ENCODE data around the gene LIX1L. TPM values are rescaled to one million over a fixed set of nuclear protein-coding genes. Genes with fewer than 3 reads are reported as not detected.

Gene LIX1L
- total and polyA plus RNA-seq, 2 of the 4 experiments (the other 2 are of a cell fraction) = 14.7 to 28.8 TPM

DNA sequence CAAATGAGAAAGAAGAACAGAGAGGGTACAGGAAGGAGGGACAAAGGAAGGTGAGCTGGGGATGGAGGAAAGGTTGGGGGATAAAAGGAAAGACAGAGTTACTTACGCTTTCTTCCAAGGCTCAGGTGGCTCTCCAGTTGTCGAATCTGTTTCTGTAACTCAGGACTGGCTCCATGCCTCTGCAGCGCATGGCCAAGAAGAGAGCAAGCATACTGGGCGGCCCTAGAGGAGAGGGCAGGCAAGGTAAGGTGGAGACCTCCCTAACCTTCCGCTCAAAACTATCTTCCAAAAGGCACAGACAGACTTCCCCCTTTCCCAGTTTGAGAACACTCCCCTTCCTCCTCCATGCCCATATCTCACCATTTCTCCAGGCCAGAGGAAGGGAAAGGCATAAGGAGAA lies 40.2 kb downstream of the LIX1L start:
- H2AK5ac ChIP-seq (ENCODE audit: low read depth, low read length) = peak overlapping the region; percentile 69; the same call in 1 of the 2 replicates
- peak overlapping the region; percentile 83 for H3K9ac ChIP-seq (ENCODE audit: low read depth, low read length)
- peak overlapping the region; percentile 61 for H3K4ac ChIP-seq (ENCODE audit: low read depth, low read length)
- H3K79me1 ChIP-seq (ENCODE audit: low read depth in 1 of 2, low read length in 2 of 2) = peaks cover 15 to 31% of the 10 kb centered on the region in 2 experiments
- H4K20me1 ChIP-seq (ENCODE audit: insufficient read depth, low read length) = no peaks in the 10 kb centered on the region
- peak overlapping the region; percentile 76 for H4K5ac ChIP-seq (ENCODE audit: low read depth, low read length)
- 0 out of 2 replicates have a peak overlapping the region, but pooled peaks have one; percentile 6 for H2BK20ac ChIP-seq (ENCODE audit: low read depth, low read length)
- H3K9me1 ChIP-seq (ENCODE audit: insufficient read depth, low read length) = peaks cover 6% of the 10 kb centered on the region
- BruUV-seq (replicated peaks) = no TSS peak
- peak overlapping the region; percentile 67 for H4K91ac ChIP-seq (ENCODE audit: insufficient read depth, low read depth, low read length)
- peak overlapping the region; percentile 54; the same call in 1 of the 2 replicates for H3K23ac ChIP-seq (ENCODE audit: low read depth, low read length)
- intact Hi-C loops (cut with micrococcal nuclease) (loop anchor here (5.0 kb wide), 1 partner anchor 80 kb away; the partner anchor contains the start of gene TXNIP), in situ Hi-C loops (cut with MboI; ENCODE audit: low sequenced_read_pairs) (loop anchor here (5.0 kb wide), 2 partner anchors 50 to 80 kb away; partner anchors contain the start of gene TXNIP), dilution Hi-C loops (cut with HindIII; ENCODE audit: low sequenced_read_pairs, unreplicated experiment) (no loop called here)
- H3K4me1 ChIP-seq (ENCODE audit: control insufficient read depth, insufficient read depth, low read length) = peaks cover 8% of the 10 kb centered on the region
- peak overlapping the region; percentile 80 to 84 for H4K8ac ChIP-seq (ENCODE audit: low read depth in 2 of 2, low read length in 2 of 2)
- DNase-seq (no peak), ATAC-seq (ENCODE audit: low read depth) (no peak)
- peak overlapping the region; percentile 99 for H3K4me2 ChIP-seq (ENCODE audit: low read depth, low read length)
- 100% methylated on average over 1 of the region's 5 CpGs; no CpG with 5 or more reads in 1 of the 2 experiments for WGBS, 2 experiments (ENCODE audit: extremely low coverage in 2 of 2, insufficient read length in 1 of 2)
- H2BK120ac ChIP-seq (ENCODE audit: low read depth, low read length) = no peak overlapping the region
- H2AFZ ChIP-seq (replicated peaks; ENCODE audit: low read length, poor library complexity) = peak overlapping the region; percentile 91
- no peaks in the 10 kb centered on the region for H3K27me3 ChIP-seq (ENCODE audit: control insufficient read depth, insufficient read depth, low read length)
- H3K9me3 ChIP-seq (ENCODE audit: control insufficient read depth, insufficient read depth, low read length) = no peaks in the 10 kb centered on the region
- H3K36me3 ChIP-seq (ENCODE audit: control insufficient read depth, insufficient read depth, low read length) = 0 out of 2 replicates have a peak, but pooled peaks cover 2% of the 10 kb centered on the region
- H2AK9ac ChIP-seq (replicated peaks; ENCODE audit: low read depth, low read length, poor library complexity) = peak overlapping the region; percentile 91
- ChIA-PET CTCF (interaction anchor here (2.2 kb wide), 1 partner anchor 26 kb away, joined by 12 read pairs; no protein-coding TSS in a partner anchor), POLR2A (ENCODE audit: unreplicated experiment) (no interaction called here)
- H3K4me3 ChIP-seq (ENCODE audit: insufficient read depth, low read depth, low read length) = peak overlapping the region; percentile 96
- no peak overlapping the region for H3K18ac ChIP-seq (ENCODE audit: low read depth, low read length)
- peak overlapping the region; percentile 85; the same call in 1 of the 2 replicates for H3K27ac ChIP-seq (ENCODE audit: insufficient read depth, low read length)
- H3K14ac ChIP-seq (replicated peaks; ENCODE audit: low read depth, low read length) = peak overlapping the region; percentile 80
- TF ChIP-seq POLR2A (IDR thresholded peaks at IDR 0.05; ENCODE audit: low read depth, low read length) = no peak
- TF ChIP-seq MXI1 (IDR thresholded peaks at IDR 0.05; ENCODE audit: borderline replicate concordance, low read depth, low read length) = no peak
- TF ChIP-seq, protein P1, sequence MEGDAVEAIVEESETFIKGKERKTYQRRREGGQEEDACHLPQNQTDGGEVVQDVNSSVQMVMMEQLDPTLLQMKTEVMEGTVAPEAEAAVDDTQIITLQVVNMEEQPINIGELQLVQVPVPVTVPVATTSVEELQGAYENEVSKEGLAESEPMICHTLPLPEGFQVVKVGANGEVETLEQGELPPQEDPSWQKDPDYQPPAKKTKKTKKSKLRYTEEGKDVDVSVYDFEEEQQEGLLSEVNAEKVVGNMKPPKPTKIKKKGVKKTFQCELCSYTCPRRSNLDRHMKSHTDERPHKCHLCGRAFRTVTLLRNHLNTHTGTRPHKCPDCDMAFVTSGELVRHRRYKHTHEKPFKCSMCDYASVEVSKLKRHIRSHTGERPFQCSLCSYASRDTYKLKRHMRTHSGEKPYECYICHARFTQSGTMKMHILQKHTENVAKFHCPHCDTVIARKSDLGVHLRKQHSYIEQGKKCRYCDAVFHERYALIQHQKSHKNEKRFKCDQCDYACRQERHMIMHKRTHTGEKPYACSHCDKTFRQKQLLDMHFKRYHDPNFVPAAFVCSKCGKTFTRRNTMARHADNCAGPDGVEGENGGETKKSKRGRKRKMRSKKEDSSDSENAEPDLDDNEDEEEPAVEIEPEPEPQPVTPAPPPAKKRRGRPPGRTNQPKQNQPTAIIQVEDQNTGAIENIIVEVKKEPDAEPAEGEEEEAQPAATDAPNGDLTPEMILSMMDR (conservative IDR thresholded peaks at IDR 0.05; ENCODE audit: low read depth, low read length) = no peak
- TF ChIP-seq RFX5 (IDR thresholded peaks at IDR 0.05; ENCODE audit: low read depth, low read length) = no peak
- no peak for TF ChIP-seq RAD21 (IDR thresholded peaks at IDR 0.05; ENCODE audit: low read length)
- TF ChIP-seq MAFK (IDR thresholded peaks at IDR 0.05; ENCODE audit: low read depth, low read length) = no peak
- no peak for TF ChIP-seq MAZ (IDR thresholded peaks at IDR 0.05; ENCODE audit: borderline replicate concordance, low read depth, low read length)
- no peak for TF ChIP-seq BHLHE40 (IDR thresholded peaks at IDR 0.05; ENCODE audit: low read depth, low read length)
- no peak for TF ChIP-seq CEBPB (IDR thresholded peaks at IDR 0.05; ENCODE audit: low read depth, low read length)
- no peak for TF ChIP-seq RCOR1 (IDR thresholded peaks at IDR 0.05; ENCODE audit: insufficient replicate concordance, low read length)
- no peak for TF ChIP-seq SMC3 (IDR thresholded peaks at IDR 0.05; ENCODE audit: low read depth, low read length)
- TF ChIP-seq NFE2L2 (IDR thresholded peaks at IDR 0.05; ENCODE audit: low read depth, low read length) = no peak
- TF ChIP-seq, protein P2, sequence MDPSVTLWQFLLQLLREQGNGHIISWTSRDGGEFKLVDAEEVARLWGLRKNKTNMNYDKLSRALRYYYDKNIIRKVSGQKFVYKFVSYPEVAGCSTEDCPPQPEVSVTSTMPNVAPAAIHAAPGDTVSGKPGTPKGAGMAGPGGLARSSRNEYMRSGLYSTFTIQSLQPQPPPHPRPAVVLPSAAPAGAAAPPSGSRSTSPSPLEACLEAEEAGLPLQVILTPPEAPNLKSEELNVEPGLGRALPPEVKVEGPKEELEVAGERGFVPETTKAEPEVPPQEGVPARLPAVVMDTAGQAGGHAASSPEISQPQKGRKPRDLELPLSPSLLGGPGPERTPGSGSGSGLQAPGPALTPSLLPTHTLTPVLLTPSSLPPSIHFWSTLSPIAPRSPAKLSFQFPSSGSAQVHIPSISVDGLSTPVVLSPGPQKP (IDR thresholded peaks at IDR 0.05; ENCODE audit: borderline replicate concordance, low read depth, low read length) = no peak
- no peak for TF ChIP-seq CHD1 (IDR thresholded peaks at IDR 0.05; ENCODE audit: low read depth, low read length)
- H2BK15ac ChIP-seq (ENCODE audit: low read depth, low read length) = no peak overlapping the region
- peak overlapping the region; percentile 31 for H2BK5ac ChIP-seq (ENCODE audit: low read depth, low read length, poor library complexity, severe bottlenecking)
- H3K56ac ChIP-seq (ENCODE audit: extremely low read depth, insufficient read depth, low read length) = peak overlapping the region; percentile 39; the same call in 1 of the 2 replicates

Measured in IMR-90 (cell line).